Measurements from ENCODE around the gene ITGAV. TPM values are rescaled to one million over a fixed set of nuclear protein-coding genes. Genes with fewer than 3 reads are reported as not detected.

ITGAV gene
- total RNA-seq, 1 donor from 2014 or later, result 65.6 TPM

GRCh38 chr2:186645999-186646398, 56.1 kb downstream of the ITGAV start:
- H3K27me3 Mint-ChIP-seq, result no peaks in the 10 kb centered on the region
- H3K9me3 Mint-ChIP-seq, result no peaks in the 10 kb centered on the region
- H3K4me1 Mint-ChIP-seq (ENCODE audit: unreplicated experiment), result no peaks in the 10 kb centered on the region
- H3K36me3 Mint-ChIP-seq, result peaks cover 11% of the 10 kb centered on the region
- H3K4me3 Mint-ChIP-seq, result no peak overlapping the region
- no peak overlapping the region for H3K27ac Mint-ChIP-seq
- TF ChIP-seq CTCF (conservative IDR thresholded peaks at IDR 0.05), result no peak
- no peak for DNase-seq (ENCODE audit: extremely low spot score, unreplicated experiment)

- H3K27me3 Mint-ChIP-seq, result no peaks in the 10 kb centered on the region
- no peaks in the 10 kb centered on the region for H3K4me1 Mint-ChIP-seq (ENCODE audit: unreplicated experiment)
- no peak for DNase-seq (ENCODE audit: extremely low spot score, unreplicated experiment)
- H3K9me3 Mint-ChIP-seq, result no peaks in the 10 kb centered on the region
- TF ChIP-seq CTCF (conservative IDR thresholded peaks at IDR 0.05), result no peak
- H3K36me3 Mint-ChIP-seq, result peaks cover 11% of the 10 kb centered on the region
- H3K27ac Mint-ChIP-seq, result no peak overlapping the region
- no peak overlapping the region for H3K4me3 Mint-ChIP-seq
These were observed 58.3 kb downstream of the ITGAV start for GRCh38 chr2:186648130-186648529.

GRCh38 chr2:186653511-186653910, 63.7 kb downstream of the ITGAV start:
- no peak for TF ChIP-seq CTCF (conservative IDR thresholded peaks at IDR 0.05)
- no peaks in the 10 kb centered on the region for H3K4me1 Mint-ChIP-seq (ENCODE audit: unreplicated experiment)
- no peaks in the 10 kb centered on the region for H3K9me3 Mint-ChIP-seq
- no peak for DNase-seq (ENCODE audit: extremely low spot score, unreplicated experiment)
- no peaks in the 10 kb centered on the region for H3K27me3 Mint-ChIP-seq
- H3K36me3 Mint-ChIP-seq, result peaks cover 23% of the 10 kb centered on the region
- H3K4me3 Mint-ChIP-seq, result no peak overlapping the region
- no peak overlapping the region for H3K27ac Mint-ChIP-seq

GRCh38 chr2:186659383-186659782, 69.5 kb downstream of the ITGAV start:
- Mint-ChIP-seq H3K27ac (no peak overlapping the region), H3K4me3 (no peak overlapping the region), H3K4me1 (ENCODE audit: unreplicated experiment) (no peaks in the 10 kb centered on the region), H3K27me3 (no peaks in the 10 kb centered on the region), H3K36me3 (peaks cover 26% of the 10 kb centered on the region), H3K9me3 (no peaks in the 10 kb centered on the region)
- TF ChIP-seq CTCF (conservative IDR thresholded peaks at IDR 0.05), result no peak
- DNase-seq (ENCODE audit: extremely low spot score, unreplicated experiment), result no peak

GRCh38 chr2:186664385-186665043, 74.7 kb downstream of the ITGAV start:
- Mint-ChIP-seq H3K27ac (no peak overlapping the region), H3K9me3 (no peaks in the 10 kb centered on the region), H3K4me1 (ENCODE audit: unreplicated experiment) (no peaks in the 10 kb centered on the region), H3K4me3 (no peak overlapping the region), H3K36me3 (peaks cover 29% of the 10 kb centered on the region), H3K27me3 (no peaks in the 10 kb centered on the region)
- no peak for DNase-seq (ENCODE audit: extremely low spot score, unreplicated experiment)
- no peak for TF ChIP-seq CTCF (conservative IDR thresholded peaks at IDR 0.05)
